NCI-H1417 treated with DMSO at 0.1 percent for 48 hours (cell line): ENCODE results near the gene GLI3.

ENCODE experiments used
- DNase-seq: peaks from one replicate; lab custom pipeline; 2025; lab: John Stamatoyannopoulos, UW

GLI3 gene

GRCh38 chr7:42143711-42144600 is 93.1 kb downstream of the GLI3 start:
- DNase-seq, result no peak

GRCh38 chr7:42142089-42142488 is 94.9 kb downstream of the GLI3 start:
- DNase-seq, result no peak

- no peak for DNase-seq
Measured at GRCh38 chr7:42139751-42140150, 97.3 kb downstream of the GLI3 start.

GRCh38 chr7:42138691-42139090 is 98.3 kb downstream of the GLI3 start:
- DNase-seq, result no peak

GRCh38 chr7:42137941-42138340 is 99.1 kb downstream of the GLI3 start:
- DNase-seq, result no peak

- no peak for DNase-seq
Measured at GRCh38 chr7:42137431-42137830, 99.6 kb downstream of the GLI3 start.

- DNase-seq, result no peak
Measured at GRCh38 chr7:42135728-42136127, 101.3 kb downstream of the GLI3 start.

- DNase-seq, result no peak
Measured at GRCh38 chr7:42134276-42134876, 102.6 kb downstream of the GLI3 start.

GRCh38 chr7:42133321-42133720 is 103.7 kb downstream of the GLI3 start:
- no peak for DNase-seq

GRCh38 chr7:42128703-42129102 is 108.3 kb downstream of the GLI3 start:
- DNase-seq, result no peak

GRCh38 chr7:42127232-42127622 is 109.8 kb downstream of the GLI3 start:
- no peak for DNase-seq

- no peak for DNase-seq
Measured at GRCh38 chr7:42126475-42127231, 110.4 kb downstream of the GLI3 start.

GRCh38 chr7:42125321-42125720 is 111.7 kb downstream of the GLI3 start:
- DNase-seq, result no peak

- no peak for DNase-seq
Measured at GRCh38 chr7:42123716-42124115, 113.3 kb downstream of the GLI3 start.

GRCh38 chr7:42120191-42120590 is 116.8 kb downstream of the GLI3 start:
- DNase-seq, result no peak

GRCh38 chr7:42117201-42117600 is 119.8 kb downstream of the GLI3 start:
- no peak for DNase-seq

- no peak for DNase-seq
Measured at GRCh38 chr7:42115795-42116194, 121.2 kb downstream of the GLI3 start.

- no peak for DNase-seq
Measured at GRCh38 chr7:42110333-42110732, 126.7 kb downstream of the GLI3 start.

GRCh38 chr7:42108803-42109528 is 128.0 kb downstream of the GLI3 start:
- DNase-seq, result no peak

- no peak for DNase-seq
Measured at GRCh38 chr7:42107484-42108240, 129.3 kb downstream of the GLI3 start.

- no peak for DNase-seq
Measured at GRCh38 chr7:42106562-42106961, 130.4 kb downstream of the GLI3 start.
